GM15510 (cell line): ENCODE measurements around the gene UGT1A5.

Experiments
- POLR2A ChIP-seq: IDR thresholded peaks from 3 replicates; pipeline ENCODE4 v1.6.1; 2011; ENCODE audit warnings: borderline replicate concordance; ENCODE audit not compliant: insufficient read length; ENCODE audit errors: extremely low read depth

UGT1A5 gene

DNA sequence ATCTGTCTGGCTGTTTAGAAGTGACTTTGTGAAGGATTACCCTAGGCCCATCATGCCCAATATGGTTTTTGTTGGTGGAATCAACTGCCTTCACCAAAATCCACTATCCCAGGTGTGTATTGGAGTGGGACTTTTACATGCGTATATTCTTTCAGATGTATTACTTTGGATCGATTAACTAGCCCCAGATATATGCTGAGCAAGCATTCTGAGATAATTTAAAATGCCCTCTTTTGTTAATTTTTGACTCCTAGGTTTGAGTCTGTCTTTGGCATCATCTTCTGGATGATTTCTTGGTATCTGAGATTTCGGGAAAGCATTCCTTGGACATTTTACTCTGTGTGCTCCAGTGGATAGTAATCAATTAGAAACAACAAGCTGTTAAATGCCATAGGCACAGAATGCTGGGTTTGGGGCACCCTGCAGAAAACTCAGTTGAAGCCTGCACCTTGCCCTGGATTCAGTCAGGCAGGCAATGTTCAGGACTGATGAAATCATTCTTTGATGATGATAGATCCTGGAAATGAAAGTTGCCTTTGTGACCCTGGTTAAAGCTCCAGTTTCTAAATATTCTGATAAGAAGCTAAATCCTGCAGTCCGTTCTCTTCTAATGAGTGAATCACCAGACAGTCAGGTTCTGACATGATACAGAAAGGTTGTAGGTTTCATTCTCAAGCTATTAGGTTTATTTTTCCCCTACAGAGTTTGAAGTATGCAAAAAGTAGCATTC, 48.5 kb downstream of the UGT1A5 start:
- no peak for TF ChIP-seq POLR2A

- TF ChIP-seq POLR2A: no peak
These were observed 51.6 kb downstream of the UGT1A5 start for GRCh38 chr2:233764264-233764663.

DNA sequence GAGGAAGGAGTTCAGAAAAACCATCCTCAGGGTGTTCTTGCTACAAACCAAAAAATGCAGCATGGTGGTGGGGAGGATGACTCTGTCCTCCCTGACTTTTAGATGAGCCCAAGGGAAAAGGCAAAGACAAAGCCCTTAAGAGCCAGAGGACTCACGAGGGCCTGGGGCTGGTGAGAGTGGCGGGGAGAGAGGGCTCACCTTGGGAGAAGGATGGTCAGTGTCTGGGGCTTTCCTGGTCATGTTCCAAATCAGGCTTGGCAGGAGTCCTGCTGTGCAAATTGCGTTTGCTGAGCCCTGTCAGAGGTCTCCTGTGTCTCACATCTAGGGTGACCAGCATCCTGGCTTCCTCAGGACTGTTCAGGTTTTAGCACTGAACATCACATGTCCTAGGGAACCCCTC, 52.1 kb downstream of the UGT1A5 start:
- no peak for TF ChIP-seq POLR2A

GRCh38 chr2:233766416-233766815, 53.7 kb downstream of the UGT1A5 start:
- TF ChIP-seq POLR2A: no peak

DNA sequence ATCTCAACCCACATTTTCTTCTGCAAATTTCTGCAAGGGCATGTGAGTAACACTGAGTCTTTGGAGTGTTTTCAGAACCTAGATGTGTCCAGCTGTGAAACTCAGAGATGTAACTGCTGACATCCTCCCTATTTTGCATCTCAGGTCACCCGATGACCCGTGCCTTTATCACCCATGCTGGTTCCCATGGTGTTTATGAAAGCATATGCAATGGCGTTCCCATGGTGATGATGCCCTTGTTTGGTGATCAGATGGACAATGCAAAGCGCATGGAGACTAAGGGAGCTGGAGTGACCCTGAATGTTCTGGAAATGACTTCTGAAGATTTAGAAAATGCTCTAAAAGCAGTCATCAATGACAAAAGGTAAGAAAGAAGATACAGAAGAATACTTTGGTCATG, 55.4 kb downstream of the UGT1A5 start:
- TF ChIP-seq POLR2A: no peak

- TF ChIP-seq POLR2A: no peak
These were observed 56.6 kb downstream of the UGT1A5 start for GRCh38 chr2:233769260-233769659.

- TF ChIP-seq POLR2A: no peak
These were observed 59.4 kb downstream of the UGT1A5 start for GRCh38 chr2:233772153-233772552.

DNA sequence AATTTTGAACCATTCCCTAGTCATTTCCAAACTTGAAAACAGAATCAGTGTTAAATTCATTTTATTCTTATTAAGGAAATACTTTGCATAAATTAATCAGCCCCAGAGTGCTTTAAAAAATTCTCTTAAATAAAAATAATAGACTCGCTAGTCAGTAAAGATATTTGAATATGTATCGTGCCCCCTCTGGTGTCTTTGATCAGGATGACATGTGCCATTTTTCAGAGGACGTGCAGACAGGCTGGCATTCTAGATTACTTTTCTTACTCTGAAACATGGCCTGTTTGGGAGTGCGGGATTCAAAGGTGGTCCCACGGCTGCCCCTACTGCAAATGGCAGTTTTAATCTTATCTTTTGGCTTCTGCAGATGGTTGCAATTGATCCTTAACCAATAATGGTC, 59.9 kb downstream of the UGT1A5 start:
- TF ChIP-seq POLR2A: no peak

GRCh38 chr2:233773854-233774253, 61.1 kb downstream of the UGT1A5 start:
- TF ChIP-seq POLR2A: no peak

- no peak for TF ChIP-seq POLR2A
These were observed 62.7 kb downstream of the UGT1A5 start for GRCh38 chr2:233775414-233775813.

DNA sequence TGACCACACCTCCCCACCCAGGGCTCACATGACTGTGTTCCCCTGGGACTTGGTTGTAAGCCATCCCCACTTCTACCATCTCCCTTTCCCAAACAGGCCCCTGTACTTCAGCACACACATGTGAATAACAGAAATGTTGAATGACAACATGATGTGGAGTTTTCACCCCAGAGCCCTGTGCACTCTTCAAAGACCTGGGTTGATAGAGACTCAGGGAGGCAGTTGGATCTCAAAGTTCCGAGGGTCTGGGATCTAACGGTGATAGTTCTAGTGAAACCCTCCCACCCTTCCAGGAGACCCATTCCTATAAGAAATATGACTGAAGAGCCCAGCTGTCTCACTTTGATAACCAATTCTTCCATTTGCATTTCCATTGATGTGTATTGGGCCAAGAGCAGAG, 65.3 kb downstream of the UGT1A5 start, which contains the start of gene MROH2A:
Gene MROH2A (plus strand): TSS at position 301 of the 400 bp plus-strand sequence. CDS start 1,029 bp downstream, outside the sequence.
- no peak for TF ChIP-seq POLR2A

- no peak for TF ChIP-seq POLR2A
These were observed 67.0 kb downstream of the UGT1A5 start for GRCh38 chr2:233779722-233780121.

DNA sequence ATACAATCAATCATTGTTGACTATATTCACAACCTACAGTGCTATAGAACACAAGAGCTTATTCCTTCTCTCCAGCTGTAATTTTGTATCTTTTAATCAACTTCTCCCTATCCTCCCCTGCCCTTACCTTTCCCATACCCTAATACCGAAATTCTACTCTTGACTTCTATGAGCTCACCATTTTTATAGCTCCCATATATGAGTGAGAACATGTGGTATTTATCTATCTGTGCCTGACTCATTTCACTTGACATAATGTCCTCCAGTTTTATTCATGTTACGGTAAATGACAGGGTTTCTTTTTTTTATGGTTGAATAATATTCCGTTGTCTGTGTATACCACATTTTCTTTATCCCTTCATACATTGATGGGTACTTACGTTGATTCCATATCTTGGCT, 68.1 kb downstream of the UGT1A5 start:
- no peak for TF ChIP-seq POLR2A

GRCh38 chr2:233789554-233789953, 76.8 kb downstream of the UGT1A5 start:
- no peak for TF ChIP-seq POLR2A

DNA sequence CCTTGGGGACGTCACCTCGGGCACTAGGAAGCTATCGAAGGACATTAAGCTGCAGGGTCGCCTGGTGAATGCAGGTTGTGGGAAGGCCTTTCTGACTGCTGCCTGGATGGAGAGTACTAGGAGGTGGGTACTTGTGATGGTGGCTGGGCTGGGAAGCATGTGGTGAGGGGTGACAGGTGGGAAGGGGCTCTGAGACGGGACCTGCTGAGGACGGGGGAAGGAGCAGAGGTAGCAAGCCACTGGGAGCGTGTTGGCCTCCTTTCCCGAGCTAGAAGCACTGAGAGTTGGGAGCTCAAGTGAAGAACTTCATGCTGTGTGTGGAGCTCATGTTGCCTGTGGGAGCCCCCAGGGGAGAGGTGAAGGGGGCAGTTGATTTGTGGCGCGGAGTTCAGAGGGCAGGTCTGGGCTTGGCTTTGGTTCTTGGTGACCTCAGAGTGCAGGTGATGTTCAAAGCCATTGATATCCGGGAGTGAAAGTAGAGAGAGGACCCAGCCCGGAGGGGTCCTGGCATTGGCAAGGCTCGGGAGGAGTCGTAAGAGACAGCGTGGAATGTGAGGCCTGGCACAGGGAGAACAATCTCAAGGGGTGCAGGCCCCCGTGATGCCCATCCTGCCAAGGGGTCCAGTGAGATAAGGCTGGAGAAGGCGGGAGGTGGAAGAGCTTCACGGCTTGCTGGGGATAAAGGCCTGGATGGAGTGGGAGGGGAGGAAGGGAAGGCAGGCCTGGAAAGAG, 78.6 kb downstream of the UGT1A5 start:
- no peak for TF ChIP-seq POLR2A

DNA sequence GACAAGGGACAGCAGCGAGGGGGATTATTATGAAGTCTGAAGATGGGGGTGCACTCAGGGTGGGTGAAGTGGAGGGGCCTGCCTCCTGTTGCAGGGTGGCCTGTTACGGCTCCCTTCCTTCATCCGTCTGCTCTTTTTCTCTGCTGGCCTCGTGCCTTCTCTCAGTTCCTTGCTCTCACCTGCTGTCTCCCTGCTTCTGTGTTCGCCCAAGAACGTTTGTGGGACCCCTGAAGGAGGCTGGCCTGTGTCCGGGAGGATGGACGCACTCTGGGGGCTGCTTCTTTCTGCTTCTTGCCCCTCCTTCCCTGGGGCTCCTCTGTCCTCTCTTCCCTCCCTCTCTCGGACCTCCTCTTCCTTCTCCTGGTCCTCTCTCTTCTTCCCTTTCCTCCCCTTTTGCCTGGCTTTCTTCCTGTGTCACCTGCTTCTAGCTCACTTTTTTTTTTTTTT, 79.2 kb downstream of the UGT1A5 start:
- no peak for TF ChIP-seq POLR2A
